OCI-M2 (cell line): ENCODE measurements around the gene CLCN3.
"Not testable (repeated sequence)": the region's sequence is repeated elsewhere in the genome, so short reads cannot be mapped to it uniquely, and the experiment has no call there.

Source experiments
- DNase-seq: peaks from one replicate; lab custom pipeline; 2025; ENCODE audit not compliant: unreplicated experiment; lab: John Stamatoyannopoulos, UW

Gene CLCN3

GRCh38 chr4:169619958-169620879 is at the start of gene CLCN3:
Gene CLCN3 (plus strand): TSS chr4:169620578. CDS start chr4:169635929, 15,351 bp downstream.
- peak; percentile 60 for DNase-seq

DNA sequence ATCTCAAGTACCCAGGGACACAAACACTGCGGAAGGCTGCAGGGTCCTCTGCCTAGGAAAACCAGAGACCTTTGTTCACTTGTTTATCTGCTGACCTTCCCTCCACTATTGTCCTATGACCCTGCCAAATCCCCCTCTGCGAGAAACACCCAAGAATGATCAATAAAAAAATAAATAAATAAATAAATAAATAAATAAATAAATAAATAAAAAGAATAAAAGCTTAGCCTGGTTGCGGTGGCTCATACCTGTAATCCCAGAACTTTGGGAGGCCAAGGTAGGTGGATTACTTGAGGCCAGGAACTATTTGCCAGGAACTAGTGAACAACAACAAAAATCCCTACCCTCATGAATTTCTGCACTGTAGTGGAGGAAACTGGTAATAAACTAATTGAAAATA is 49.4 kb upstream of the CLCN3 start:
- DNase-seq: not testable (repeated sequence)

DNA sequence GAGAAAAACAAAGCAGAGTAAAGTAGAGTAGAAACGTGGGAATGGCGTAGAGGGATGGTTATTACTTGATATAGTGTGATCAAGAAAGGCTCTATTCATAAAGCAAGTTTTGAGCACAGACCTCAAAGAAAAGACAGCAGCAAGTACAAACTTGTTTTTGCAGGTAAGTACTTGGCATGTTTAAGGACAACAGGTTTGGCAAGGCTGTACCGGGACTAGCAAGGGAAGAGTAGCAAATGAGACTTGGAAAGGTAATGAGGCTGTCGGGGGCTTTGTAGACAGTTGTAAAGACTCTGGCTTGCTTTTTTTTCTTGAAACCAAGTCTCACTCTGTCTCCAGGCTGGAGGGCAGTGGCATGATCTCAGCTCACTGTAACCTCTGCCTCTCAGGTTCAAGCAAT is 48.9 kb upstream of the CLCN3 start:
- DNase-seq: no peak

DNA sequence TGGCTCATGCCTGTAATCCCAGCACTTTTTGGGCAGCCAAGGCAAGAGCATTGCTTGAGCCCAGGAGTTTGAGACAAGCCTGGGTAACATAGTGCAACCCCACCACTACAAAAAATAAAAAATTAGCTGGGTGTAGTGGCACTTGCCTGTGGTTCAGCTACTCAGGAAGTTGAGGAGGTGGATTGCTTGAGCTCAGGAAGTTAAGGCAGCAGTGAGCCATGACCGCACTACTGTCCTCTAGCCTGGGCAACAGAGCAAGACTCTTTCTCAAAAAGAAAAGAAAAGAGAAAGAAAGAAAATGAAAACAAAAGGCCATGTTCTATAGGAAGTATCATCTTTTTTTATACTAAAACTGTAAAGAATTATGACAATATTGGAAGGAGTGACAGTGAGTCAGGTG is 46.5 kb upstream of the CLCN3 start:
- no peak for DNase-seq

- DNase-seq: no peak
Measured at GRCh38 chr4:169582203-169582602, 38.2 kb upstream of the CLCN3 start.

DNA sequence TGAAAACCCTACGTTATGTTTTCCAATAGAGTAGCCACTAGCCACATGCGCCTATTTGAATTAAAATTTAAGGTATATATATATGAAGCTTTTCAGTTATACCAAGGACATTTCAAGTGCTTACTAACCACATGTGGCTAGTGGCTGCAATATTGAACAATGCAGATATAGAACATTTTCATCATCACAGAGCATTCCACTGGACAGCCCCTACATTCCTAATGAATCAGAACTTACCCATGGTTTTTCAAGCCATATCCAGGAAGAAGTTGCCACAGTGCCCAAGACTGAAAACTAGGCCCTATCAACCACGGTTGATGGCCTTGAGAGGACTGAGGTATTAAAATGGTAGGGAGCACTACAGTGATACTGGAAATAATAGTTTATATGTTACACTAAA is 37.7 kb upstream of the CLCN3 start:
- DNase-seq: no peak

DNA sequence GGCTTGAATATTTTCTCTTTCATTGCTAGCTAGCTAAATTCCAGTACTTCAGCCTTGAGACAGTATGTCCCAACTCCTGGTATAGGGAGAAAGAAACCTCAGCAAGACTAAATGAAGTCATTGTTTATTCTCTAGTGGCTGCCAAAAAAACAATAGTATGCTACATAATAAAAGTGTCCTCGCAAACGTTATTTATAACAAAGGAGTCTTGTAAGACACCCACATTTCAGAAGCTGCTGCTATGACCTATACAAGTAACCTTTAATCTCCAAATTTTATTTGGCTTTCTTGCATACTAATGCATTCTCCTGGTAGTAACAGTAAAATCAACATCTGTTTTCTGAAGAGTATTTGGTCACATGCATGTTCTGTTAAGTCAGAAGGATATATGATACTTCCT is 36.8 kb upstream of the CLCN3 start:
- DNase-seq: no peak

- DNase-seq: no peak
Measured at GRCh38 chr4:169593050-169593560, 27.3 kb upstream of the CLCN3 start.

- no peak for DNase-seq
Measured at GRCh38 chr4:169594560-169595195, 25.7 kb upstream of the CLCN3 start.

DNA sequence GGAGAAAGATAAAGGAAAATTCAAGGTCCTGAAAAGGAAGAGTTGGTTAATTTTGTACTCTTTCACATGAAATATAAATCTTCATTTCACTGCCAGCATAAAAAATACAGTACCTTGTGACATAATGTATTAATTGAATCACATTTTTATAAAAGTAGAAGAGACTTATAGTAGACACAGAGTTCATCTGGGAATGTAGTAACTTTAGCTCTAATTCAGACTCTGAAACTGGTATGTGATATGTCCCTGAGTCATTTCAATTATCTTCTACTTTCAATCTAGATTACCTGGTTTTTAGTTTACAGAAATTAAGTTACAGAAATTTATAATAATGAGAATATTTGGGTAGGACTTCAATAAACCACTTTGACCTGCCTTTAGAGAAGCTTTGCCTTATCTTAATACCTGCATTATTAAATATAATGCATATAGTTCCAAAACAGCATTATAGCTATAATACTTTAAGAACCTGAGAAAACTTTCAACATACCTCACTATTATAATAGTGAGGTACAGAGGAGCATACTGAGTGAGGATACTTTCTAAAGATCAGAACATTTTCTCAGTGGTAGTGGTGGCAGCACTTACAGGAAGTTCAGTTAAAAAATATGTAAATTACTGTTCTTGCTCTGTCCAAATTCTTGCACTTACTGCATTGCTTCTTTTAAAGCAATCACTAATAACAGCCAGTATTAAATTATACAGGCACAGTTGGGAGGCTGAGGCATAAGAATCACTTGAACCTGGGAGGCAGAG is 19.2 kb upstream of the CLCN3 start:
- no peak for DNase-seq

DNA sequence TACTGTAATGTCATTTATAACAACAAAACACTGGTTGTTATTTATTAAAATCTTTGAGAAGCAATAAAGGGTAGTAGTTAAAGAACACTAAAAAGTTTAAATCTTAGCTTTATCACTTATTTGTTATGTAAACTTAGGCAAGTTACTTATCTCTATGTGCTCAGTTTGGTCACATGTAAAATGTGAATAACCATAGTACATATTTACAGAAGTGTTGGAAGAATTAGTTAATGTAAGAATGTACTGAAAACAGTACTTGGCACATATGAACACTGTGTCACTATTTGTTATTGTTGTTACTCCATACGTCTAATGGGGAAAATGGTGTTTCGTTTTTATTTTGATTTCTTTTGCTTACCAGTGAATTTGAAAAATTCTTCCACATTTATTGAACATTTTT is 17.1 kb upstream of the CLCN3 start:
- no peak for DNase-seq

- DNase-seq: no peak
Measured at GRCh38 chr4:169604131-169604900, 16.1 kb upstream of the CLCN3 start.

DNA sequence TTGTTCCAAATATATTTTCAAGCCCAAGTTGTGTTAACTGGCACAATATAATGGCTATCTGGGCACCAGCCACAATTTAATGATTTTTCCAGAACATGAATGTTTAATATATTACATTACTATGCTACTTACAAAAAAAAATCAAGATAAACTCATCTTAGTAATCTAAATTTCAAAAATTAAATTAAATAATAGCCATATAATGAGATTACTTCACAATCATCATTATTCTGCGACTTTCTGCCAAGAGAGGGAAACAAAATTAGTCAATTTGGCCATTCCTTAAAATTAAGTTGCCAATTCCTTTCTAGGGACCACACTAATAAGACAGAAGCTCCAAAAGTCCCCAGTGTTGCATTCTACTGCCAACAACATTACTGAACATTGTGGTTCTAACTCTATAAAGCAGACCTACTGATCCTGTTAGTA is 15.5 kb upstream of the CLCN3 start:
- DNase-seq: no peak

DNA sequence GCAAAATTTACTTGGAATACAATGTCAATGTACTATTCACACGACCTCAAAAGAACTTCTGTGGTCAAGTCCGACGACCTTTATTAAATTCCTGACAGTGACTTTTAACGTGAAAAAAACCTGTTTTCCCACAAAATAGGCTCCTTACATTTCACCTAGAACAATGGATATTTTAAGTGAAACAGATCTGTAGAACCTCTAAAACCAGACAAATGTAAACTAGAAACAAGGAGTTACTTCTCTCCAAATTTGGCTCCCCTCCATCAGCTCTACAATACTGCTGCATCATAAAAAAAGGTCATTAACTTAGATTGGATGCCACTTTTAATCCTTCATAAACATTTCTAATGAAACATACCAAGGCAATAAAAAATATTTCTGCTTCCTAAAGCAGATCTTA is 9.2 kb upstream of the CLCN3 start:
- DNase-seq: no peak

- DNase-seq: peak; percentile 62
Measured at GRCh38 chr4:169611991-169612870, 8.1 kb upstream of the CLCN3 start, which contains the start of gene NEK1. Gene NEK1 (minus strand): TSS chr4:169612583. CDS start chr4:169602630, 9,953 bp downstream.

- peak; percentile 8 for DNase-seq
Measured at GRCh38 chr4:169612871-169613859, 7.2 kb upstream of the CLCN3 start.

DNA sequence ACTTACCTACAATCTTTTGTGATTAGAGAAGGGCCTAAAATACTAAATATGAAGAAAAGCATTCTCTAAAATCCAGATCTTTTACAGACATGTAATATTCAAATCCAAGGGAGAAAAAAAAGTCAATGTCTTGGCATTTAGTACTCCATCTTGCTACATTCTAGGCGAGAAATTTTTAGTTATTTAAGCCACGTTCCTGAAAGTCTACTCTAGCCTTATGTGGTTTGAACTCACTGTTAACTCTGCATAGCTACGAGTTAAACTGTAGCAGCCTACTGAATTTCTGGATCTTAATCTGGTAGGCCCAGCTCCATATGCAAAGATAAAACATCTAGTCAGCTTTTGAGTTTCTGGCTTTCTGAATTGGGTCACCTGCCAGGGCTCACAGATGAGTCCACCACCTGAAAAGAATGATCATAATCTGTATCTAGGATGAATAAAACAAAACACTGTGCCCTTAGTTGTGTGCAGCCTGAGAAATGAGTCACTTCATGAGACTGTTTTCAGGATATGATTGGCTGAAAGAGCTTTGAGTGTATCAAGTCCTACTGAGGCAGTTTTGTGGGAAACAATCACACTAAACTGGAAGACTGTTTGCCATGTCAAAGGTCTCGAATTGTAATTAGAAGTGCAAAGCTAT is 4.8 kb upstream of the CLCN3 start:
- no peak for DNase-seq

DNA sequence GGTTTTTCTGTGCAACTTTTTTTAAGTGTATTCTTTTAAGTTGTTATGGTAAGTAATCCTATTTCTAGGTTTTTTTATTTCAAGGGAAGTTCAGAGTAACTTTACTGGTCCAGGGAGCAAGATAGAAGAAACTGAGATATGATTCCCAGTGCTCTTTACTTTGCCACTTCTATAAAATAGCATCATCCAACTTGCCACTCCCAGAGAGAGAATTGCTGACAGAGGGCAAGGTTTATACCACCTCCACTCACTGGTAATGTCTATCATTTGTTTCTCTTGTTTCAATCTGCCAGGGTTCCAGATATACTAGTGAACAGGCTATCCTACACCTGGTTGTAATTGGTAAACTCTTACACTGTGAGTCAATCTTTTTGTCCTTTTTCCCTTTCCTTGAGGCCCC is 3.5 kb upstream of the CLCN3 start:
- no peak for DNase-seq
